Stimulated activated CD8-positive, alpha-beta memory T cell treated with anti-CD3 and anti-CD28 coated beads, Interleukin-4, amount 100 ng/mL, for 1 hour (primary cell): Measurements from ENCODE around the gene MSI2.

Experiments
- DNase-seq, 2 donors: peaks; one replicate each; pipeline ENCODE4 v3.0.0-alpha.2; 2020; ENCODE audit warnings: low read depth in 2 of 2, low spot score in 1 of 2

The MSI2 gene

GRCh38 chr17:57407287-57408070 is 151.2 kb downstream of the MSI2 start:
- DNase-seq: no peak

- no peak for DNase-seq
These were observed 151.9 kb downstream of the MSI2 start for GRCh38 chr17:57408071-57408811.

GRCh38 chr17:57410169-57410568 is 153.8 kb downstream of the MSI2 start:
- DNase-seq: no peak

- no peak for DNase-seq
These were observed 156.3 kb downstream of the MSI2 start for GRCh38 chr17:57412520-57413096.

- no peak for DNase-seq
These were observed 157.7 kb downstream of the MSI2 start for GRCh38 chr17:57413848-57414651.

- no peak for DNase-seq
These were observed 159.5 kb downstream of the MSI2 start for GRCh38 chr17:57415751-57416207.

GRCh38 chr17:57416369-57416768 is 160.0 kb downstream of the MSI2 start:
- DNase-seq: no peak

- no peak for DNase-seq
These were observed 161.6 kb downstream of the MSI2 start for GRCh38 chr17:57417956-57418355.

- no peak for DNase-seq
These were observed 162.3 kb downstream of the MSI2 start for GRCh38 chr17:57418463-57419246.

GRCh38 chr17:57419940-57420550 is 163.7 kb downstream of the MSI2 start:
- no peak for DNase-seq

- no peak for DNase-seq
These were observed 164.7 kb downstream of the MSI2 start for GRCh38 chr17:57420734-57421717.

GRCh38 chr17:57422574-57423164 is 166.3 kb downstream of the MSI2 start:
- no peak for DNase-seq

GRCh38 chr17:57423541-57423940 is 167.2 kb downstream of the MSI2 start:
- no peak for DNase-seq

- no peak for DNase-seq
These were observed 167.9 kb downstream of the MSI2 start for GRCh38 chr17:57424273-57424672.

- DNase-seq: no peak
These were observed 168.5 kb downstream of the MSI2 start for GRCh38 chr17:57424777-57425188.

GRCh38 chr17:57425431-57425830 is 169.1 kb downstream of the MSI2 start:
- DNase-seq: no peak

- no peak for DNase-seq
These were observed 169.9 kb downstream of the MSI2 start for GRCh38 chr17:57425903-57426880.
